CD4-positive, alpha-beta T cell (primary cell): Measurements from ENCODE around the gene OR52E6. TPM values are rescaled to one million over a fixed set of nuclear protein-coding genes. Genes with fewer than 3 reads are reported as not detected.

ENCODE experiments used
- ATAC-seq: fragments of 200-7000 bp; cut with Tn5 transposase; one replicate; pipeline ENCODE4 v1.10.0; 2022; ENCODE audit warnings: mild to moderate bottlenecking; ENCODE audit not compliant: poor library complexity
- CTCF ChIA-PET: fragments of 350-600 bp; sonication (Branson Sonifier 250); formaldehyde crosslinking; loops from one replicate; lab custom pipeline; 2021; ENCODE audit warnings: antibody characterized with exemption, inconsistent platforms; lab: Charles Lee
- POLR2A ChIA-PET: fragments of 350-600 bp; sonication (Branson Sonifier 250); formaldehyde crosslinking; loops from one replicate; lab custom pipeline; 2021; ENCODE audit warnings: antibody characterized with exemption, inconsistent platforms; lab: Charles Lee
- DNase-seq, 14 experiments: peaks; one replicate each; pipeline ENCODE4 v3.0.0-alpha.2; 2013 to 2020; ENCODE audit warnings: mixed read lengths in 2 of 14
- H3K27ac ChIP-seq, 2 donors: one replicate each; pipeline versions ENCODE4 v1.5.1 to v1.7.0; 2013; ENCODE audit warnings: low read length in 2 of 2, low read depth in 1 of 2, mild to moderate bottlenecking in 1 of 2
- H3K27me3 ChIP-seq, 2 experiments: 1 replicate in 1 of 2; 2 replicates in 1 of 2; pipeline versions ENCODE4 v1.6.1 to v1.7.0; 2013; ENCODE audit warnings: low read length in 2 of 2, control low read depth in 1 of 2, mild to moderate bottlenecking in 1 of 2, moderate library complexity in 1 of 2; ENCODE audit not compliant: insufficient read depth in 2 of 2, control insufficient read depth in 1 of 2
- H3K36me3 ChIP-seq: one replicate; pipeline ENCODE4 v1.6.1; 2013; ENCODE audit warnings: low read length, control low read depth; ENCODE audit not compliant: insufficient read depth
- H3K4me1 ChIP-seq: one replicate; pipeline ENCODE4 v1.6.1; 2013; ENCODE audit warnings: low read length, control low read depth; ENCODE audit not compliant: insufficient read depth
- H3K4me3 ChIP-seq: one replicate; pipeline ENCODE4 v1.5.1; 2013; ENCODE audit warnings: mild to moderate bottlenecking, low read length, moderate library complexity
- H3K9me3 ChIP-seq, 2 experiments: 1 replicate in 1 of 2; 2 replicates in 1 of 2; pipeline versions ENCODE4 v1.6.1 to v1.7.0; 2013; ENCODE audit warnings: low read length in 2 of 2, mild to moderate bottlenecking in 2 of 2, control low read depth in 1 of 2, moderate library complexity in 1 of 2; ENCODE audit not compliant: control insufficient read depth in 1 of 2, insufficient read depth in 1 of 2
- H3K27ac Mint-ChIP-seq: one replicate; pipeline ENCODE4 v1.8.0; 2020; ENCODE audit warnings: mixed read lengths
- H3K27me3 Mint-ChIP-seq: one replicate; pipeline ENCODE4 v1.8.0; 2021; ENCODE audit warnings: mixed read lengths
- H3K36me3 Mint-ChIP-seq: one replicate; pipeline ENCODE4 v1.8.0; 2021; ENCODE audit warnings: low read depth, mixed read lengths
- H3K4me1 Mint-ChIP-seq: one replicate; pipeline ENCODE4 v1.8.0; 2021; ENCODE audit warnings: low read depth, mixed read lengths
- H3K4me3 Mint-ChIP-seq: one replicate; pipeline ENCODE4 v1.8.0; 2020; ENCODE audit warnings: mild to moderate bottlenecking, mixed read lengths
- H3K9me3 Mint-ChIP-seq: one replicate; pipeline ENCODE4 v1.8.0; 2020; ENCODE audit warnings: mixed read lengths
- CTCF ChIP-seq: fragments of 200-600 bp; IDR thresholded peaks from one replicate; pipeline ENCODE4 v1.8.0; 2022; ENCODE audit warnings: antibody characterized with exemption, mild to moderate bottlenecking
- intact Hi-C, 2 experiments: fragments of 100-400 bp; cut with DNase I in 1 of 2; cut with micrococcal nuclease in 1 of 2; formaldehyde crosslinking; loops; one replicate each; pipeline versions ENCODE4 v1.15.1 to v1.9.0; 2023 to 2025; cut with DNase I, micrococcal nuclease
- polyA plus RNA-seq, 2 donors: library from polyadenylated mRNA; unstranded; fragments of 120-200 nt; gene quantifications; one replicate each; pipeline ENCODE4 v1.2.1, GENCODE V29; 2013
- total RNA-seq, 174 experiments: library from RNA in 2 of 174; stranded (reverse) in 2 of 174; gene quantifications; one replicate each; pipeline ENCODE4 v1.2.3 and lab custom pipeline; 2021 to 2026

Gene OR52E6
- total RNA-seq = not detected
- polyA plus RNA-seq (2013, experiment 1 of 2) = not detected
- polyA plus RNA-seq (2013, experiment 2 of 2) = not detected
- total RNA-seq (lab: John Stamatoyannopoulos, UW) = 0 to 0.08 (median 0) reads per million in 172 experiments

DNA sequence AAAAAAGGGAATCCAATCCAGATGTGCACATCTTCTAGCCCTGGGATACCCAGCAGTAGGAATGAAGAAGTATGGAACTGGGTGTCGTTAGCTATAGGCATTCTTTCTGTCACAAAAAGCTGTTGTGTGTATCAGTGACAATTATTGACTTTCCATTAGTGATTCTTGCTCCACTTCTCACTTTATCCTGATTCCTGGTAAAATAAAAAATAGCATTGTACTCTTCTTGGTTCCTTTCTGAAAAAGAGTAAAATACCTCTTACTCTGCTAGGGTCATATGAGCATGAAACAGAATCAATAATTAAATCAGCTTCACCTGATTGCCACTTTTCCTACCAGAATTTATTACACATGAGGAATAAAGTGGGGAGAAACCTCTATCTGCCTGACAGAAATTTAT lies at the start of gene OR52E6:
Gene OR52E6 (minus strand): TSS at position 101 of the 400 bp plus-strand sequence. CDS start 0 bp downstream, at position 101.
- no peaks in the 10 kb centered on the region for H3K4me1 ChIP-seq
- no peak within 1 kb of the TSS for H3K4me3 ChIP-seq
- no peaks in the 10 kb centered on the region for H3K36me3 Mint-ChIP-seq
- no peaks in the 10 kb centered on the region for H3K4me1 Mint-ChIP-seq
- no peak for TF ChIP-seq CTCF
- POLR2A ChIA-PET = no interaction called here
- no peak within 1 kb of the TSS for H3K4me3 Mint-ChIP-seq
- H3K27me3 ChIP-seq = no peaks in the 10 kb centered on the region
- intact Hi-C loops = no loop called here
- H3K27ac ChIP-seq = no peak within 1 kb of the TSS
- no peak within 1 kb of the TSS for H3K27ac Mint-ChIP-seq
- ATAC-seq = no peak
- CTCF ChIA-PET = no interaction called here
- H3K36me3 ChIP-seq = no peaks in the 10 kb centered on the region
- peaks cover 0 to 4% of the 10 kb centered on the region in 2 experiments for H3K9me3 ChIP-seq
- DNase-seq = no peak
- H3K9me3 Mint-ChIP-seq = no peaks in the 10 kb centered on the region
- peaks cover 23% of the 10 kb centered on the region for H3K27me3 Mint-ChIP-seq

DNA sequence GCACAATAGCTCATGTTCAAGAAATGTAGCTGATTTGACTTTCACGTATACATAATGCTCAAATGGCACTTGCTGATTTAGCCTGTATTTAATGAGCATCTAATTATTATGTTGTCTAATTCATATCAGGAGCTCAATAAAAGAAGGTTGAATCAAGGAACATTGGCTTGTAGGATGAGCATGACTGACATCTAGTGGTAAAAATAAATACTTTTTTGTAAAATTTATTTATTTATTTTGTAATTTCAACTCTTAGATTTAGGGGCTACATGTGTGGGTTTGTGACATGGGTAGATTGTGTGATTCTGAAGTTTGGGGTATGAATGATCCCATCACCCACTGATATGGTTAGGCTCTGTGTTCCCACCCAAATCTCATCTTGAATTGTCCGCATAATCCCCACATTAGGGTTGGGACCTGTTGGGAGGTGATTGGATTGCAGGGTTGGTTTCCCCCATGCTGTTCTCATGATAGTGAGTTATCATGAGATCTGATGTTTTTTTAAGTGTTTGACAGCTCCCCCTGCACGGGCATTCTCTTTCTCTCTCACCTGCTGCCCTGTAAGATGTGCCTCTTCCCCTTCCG lies 49.6 kb upstream of the OR52E6 start:
- ChIA-PET POLR2A (no interaction called here), CTCF (interaction anchor here (0.9 to 1.3 kb wide), 3 partner anchors 9 to 1704 kb away, joined by 3 to 7 read pairs (median 5); no protein-coding TSS in a partner anchor)
- H3K9me3 Mint-ChIP-seq = no peaks in the 10 kb centered on the region
- H3K4me1 ChIP-seq = no peaks in the 10 kb centered on the region
- H3K4me1 Mint-ChIP-seq = no peaks in the 10 kb centered on the region
- no peak overlapping the region for H3K27ac Mint-ChIP-seq
- H3K4me3 Mint-ChIP-seq = no peak overlapping the region
- H3K27me3 Mint-ChIP-seq = peaks cover 22% of the 10 kb centered on the region
- no peaks in the 10 kb centered on the region for H3K36me3 ChIP-seq
- no peaks in the 10 kb centered on the region for H3K36me3 Mint-ChIP-seq
- ATAC-seq = no peak
- peaks cover 0 to 4% of the 10 kb centered on the region in 2 experiments for H3K27me3 ChIP-seq
- TF ChIP-seq CTCF = peak; percentile 48
- H3K9me3 ChIP-seq = no peaks in the 10 kb centered on the region
- H3K4me3 ChIP-seq = no peak overlapping the region
- H3K27ac ChIP-seq = no peak overlapping the region
- DNase-seq = peak in 2 of 14 experiments; percentile 5 to 15
- intact Hi-C loops = loop anchor here (2.0 to 5.0 kb wide), 4 partner anchors 289 to 769 kb away; no protein-coding TSS in a partner anchor

DNA sequence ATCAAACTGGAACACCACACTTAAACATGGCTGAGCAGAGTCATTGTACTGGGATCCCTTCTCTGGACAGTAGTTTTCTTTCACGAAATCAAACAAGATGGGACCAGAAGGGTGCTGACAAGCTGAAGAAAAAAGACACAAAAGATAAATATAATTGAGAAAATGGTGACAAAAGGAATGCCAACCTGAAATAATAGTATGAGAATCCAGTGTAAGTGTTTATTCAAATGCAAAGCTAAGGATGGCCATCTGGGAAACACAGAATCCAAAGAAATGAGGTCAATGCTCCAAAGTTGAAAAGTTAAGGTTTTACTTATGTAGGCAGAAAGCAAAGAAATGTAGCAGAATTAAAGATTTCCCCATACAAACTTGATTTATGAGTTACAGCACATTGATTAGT lies 46.0 kb upstream of the OR52E6 start:
- ChIA-PET CTCF (no interaction called here), POLR2A (no interaction called here)
- H3K4me1 ChIP-seq = no peaks in the 10 kb centered on the region
- no peaks in the 10 kb centered on the region for H3K4me1 Mint-ChIP-seq
- intact Hi-C loops = loop anchor here in 1 of 2 experiments (10.0 kb wide), 1 partner anchor 1703 kb away; no protein-coding TSS in a partner anchor
- TF ChIP-seq CTCF = no peak
- DNase-seq (no peak), ATAC-seq (no peak)
- no peak overlapping the region for H3K4me3 Mint-ChIP-seq
- H3K27ac Mint-ChIP-seq = no peak overlapping the region
- H3K9me3 ChIP-seq = no peaks in the 10 kb centered on the region
- H3K27ac ChIP-seq = no peak overlapping the region
- no peaks in the 10 kb centered on the region for H3K9me3 Mint-ChIP-seq
- peaks cover 32% of the 10 kb centered on the region for H3K27me3 Mint-ChIP-seq
- H3K27me3 ChIP-seq = peaks cover 0 to 4% of the 10 kb centered on the region in 2 experiments
- no peaks in the 10 kb centered on the region for H3K36me3 ChIP-seq
- no peak overlapping the region for H3K4me3 ChIP-seq
- H3K36me3 Mint-ChIP-seq = no peaks in the 10 kb centered on the region
